SK-N-SH treated with all-trans-retinoic acid at 6 μM for 48 hours (cell line): ENCODE measurements around the gene GDF3.

Experiments
- ATAC-seq: fragments of 200-7000 bp; cut with Tn5 transposase; 3 replicates; pipeline ENCODE4 v1.9.1; 2020; ENCODE audit warnings: mild to moderate bottlenecking, moderate library complexity
- ARNTL ChIP-seq: fragments of 450-650 bp; formaldehyde crosslinking; IDR thresholded peaks from 2 replicates; pipeline ENCODE4 v1.5.0; 2020; ENCODE audit warnings: low read depth, mild to moderate bottlenecking, moderate library complexity, borderline replicate concordance
- BACH2 ChIP-seq: fragments of 250-450 bp; sonication (Bioruptor Pico); IDR thresholded peaks from 2 replicates; pipeline ENCODE4 v1.9.0; 2021; ENCODE audit warnings: mild to moderate bottlenecking, borderline replicate concordance
- CSDC2 ChIP-seq: fragments of 250-450 bp; sonication (Bioruptor Pico); IDR thresholded peaks from 2 replicates; pipeline ENCODE4 v1.5.0; 2020; ENCODE audit warnings: mild to moderate bottlenecking, moderate library complexity
- GLIS3 ChIP-seq: fragments of 250-450 bp; sonication (Bioruptor Pico); IDR thresholded peaks from 2 replicates; pipeline ENCODE4 v1.5.0; 2020; ENCODE audit warnings: mild to moderate bottlenecking, moderate library complexity
- ISL1 ChIP-seq: fragments of 250-450 bp; sonication (Bioruptor Pico); IDR thresholded peaks from 2 replicates; pipeline ENCODE4 v2.1.2; 2022; ENCODE audit warnings: mild to moderate bottlenecking, moderate library complexity
- OSR1 ChIP-seq: fragments of 250-450 bp; sonication (Bioruptor Pico); IDR thresholded peaks from 2 replicates; pipeline ENCODE4 v1.8.0; 2022; ENCODE audit warnings: moderate library complexity, mild to moderate bottlenecking, inconsistent platforms
- PPARA ChIP-seq: fragments of 250-450 bp; sonication (Bioruptor Pico); IDR thresholded peaks from 2 replicates; pipeline ENCODE4 v1.5.0; 2020; ENCODE audit warnings: mild to moderate bottlenecking, borderline replicate concordance
- RARB ChIP-seq: fragments of 250-450 bp; sonication (Bioruptor Pico); IDR thresholded peaks from 2 replicates; pipeline ENCODE4 v1.8.0; 2021; ENCODE audit warnings: mild to moderate bottlenecking, moderate library complexity
- TCF4 ChIP-seq: fragments of 250-450 bp; sonication (Bioruptor Pico); IDR thresholded peaks from 2 replicates; pipeline ENCODE4 v1.8.0; 2021; ENCODE audit warnings: mild to moderate bottlenecking, moderate library complexity, borderline replicate concordance
- TOX ChIP-seq: fragments of 250-450 bp; sonication (Bioruptor Pico); IDR thresholded peaks from 2 replicates; pipeline ENCODE4 v1.8.0; 2021; ENCODE audit warnings: mild to moderate bottlenecking, moderate library complexity, borderline replicate concordance
- ZC3H10 ChIP-seq: fragments of 250-450 bp; sonication (Bioruptor Pico); IDR thresholded peaks from 2 replicates; pipeline ENCODE4 v1.5.1; 2021; ENCODE audit warnings: mild to moderate bottlenecking, moderate library complexity
- ZFP30 ChIP-seq: fragments of 450-650 bp; formaldehyde crosslinking; IDR thresholded peaks from 2 replicates; pipeline ENCODE4 v1.5.0; 2022; ENCODE audit warnings: mild to moderate bottlenecking, moderate library complexity
- ZNF565 ChIP-seq: fragments of 450-650 bp; formaldehyde crosslinking; conservative IDR thresholded peaks from 2 replicates; pipeline ENCODE4 v1.5.0; 2020; ENCODE audit warnings: low read depth, mild to moderate bottlenecking, moderate library complexity
- ZNF8 ChIP-seq: fragments of 450-650 bp; formaldehyde crosslinking; IDR thresholded peaks from 2 replicates; pipeline ENCODE4 v1.5.0; 2020; ENCODE audit warnings: mild to moderate bottlenecking, moderate library complexity
- TF ChIP-seq, protein P1 (sequence below): fragments of 250-450 bp; sonication (Bioruptor Pico); IDR thresholded peaks from 2 replicates; pipeline ENCODE4 v1.5.0; 2020; ENCODE audit warnings: mild to moderate bottlenecking, moderate library complexity
- TF ChIP-seq, protein P2 (sequence below): fragments of 250-450 bp; sonication (Bioruptor Pico); IDR thresholded peaks from 2 replicates; pipeline ENCODE4 v1.5.1; 2020; ENCODE audit warnings: low read depth, mild to moderate bottlenecking, moderate library complexity
- TF ChIP-seq, protein P3 (sequence below): fragments of 250-450 bp; sonication (Bioruptor Pico); IDR thresholded peaks from 2 replicates; pipeline ENCODE4 v1.8.0; 2020; ENCODE audit warnings: mild to moderate bottlenecking, moderate library complexity, borderline replicate concordance
- TF ChIP-seq, protein P4 (sequence below): fragments of 250-450 bp; sonication (Bioruptor Pico); IDR thresholded peaks from 2 replicates; pipeline ENCODE4 v1.5.1; 2021; ENCODE audit warnings: mild to moderate bottlenecking, moderate library complexity
- TF ChIP-seq, protein P5 (sequence below): fragments of 250-450 bp; sonication (Bioruptor Pico); IDR thresholded peaks from 2 replicates; pipeline ENCODE4 v1.8.0; 2021; ENCODE audit warnings: low read depth, mild to moderate bottlenecking, moderate library complexity, borderline replicate concordance

Gene GDF3

DNA sequence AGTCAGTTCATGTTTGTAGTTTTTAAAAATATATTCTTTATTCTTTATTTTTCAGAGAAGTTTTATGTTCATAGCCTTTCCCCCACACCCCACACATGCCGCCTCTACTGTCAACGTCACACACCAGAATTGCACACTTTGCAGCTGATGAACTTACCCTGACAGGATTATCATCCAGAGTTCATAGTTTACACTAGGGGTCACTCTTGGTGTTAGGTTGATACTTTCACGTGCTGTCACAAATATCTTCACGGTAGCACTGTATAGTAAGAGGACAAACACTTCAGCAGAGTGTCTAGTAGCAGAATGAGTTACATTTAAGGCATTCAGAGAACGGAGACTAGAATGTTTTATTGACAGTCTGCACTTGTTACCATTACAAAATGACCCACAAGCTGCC lies 20.8 kb upstream of the GDF3 start:
- ATAC-seq: no peak
- TF ChIP-seq, protein P1, sequence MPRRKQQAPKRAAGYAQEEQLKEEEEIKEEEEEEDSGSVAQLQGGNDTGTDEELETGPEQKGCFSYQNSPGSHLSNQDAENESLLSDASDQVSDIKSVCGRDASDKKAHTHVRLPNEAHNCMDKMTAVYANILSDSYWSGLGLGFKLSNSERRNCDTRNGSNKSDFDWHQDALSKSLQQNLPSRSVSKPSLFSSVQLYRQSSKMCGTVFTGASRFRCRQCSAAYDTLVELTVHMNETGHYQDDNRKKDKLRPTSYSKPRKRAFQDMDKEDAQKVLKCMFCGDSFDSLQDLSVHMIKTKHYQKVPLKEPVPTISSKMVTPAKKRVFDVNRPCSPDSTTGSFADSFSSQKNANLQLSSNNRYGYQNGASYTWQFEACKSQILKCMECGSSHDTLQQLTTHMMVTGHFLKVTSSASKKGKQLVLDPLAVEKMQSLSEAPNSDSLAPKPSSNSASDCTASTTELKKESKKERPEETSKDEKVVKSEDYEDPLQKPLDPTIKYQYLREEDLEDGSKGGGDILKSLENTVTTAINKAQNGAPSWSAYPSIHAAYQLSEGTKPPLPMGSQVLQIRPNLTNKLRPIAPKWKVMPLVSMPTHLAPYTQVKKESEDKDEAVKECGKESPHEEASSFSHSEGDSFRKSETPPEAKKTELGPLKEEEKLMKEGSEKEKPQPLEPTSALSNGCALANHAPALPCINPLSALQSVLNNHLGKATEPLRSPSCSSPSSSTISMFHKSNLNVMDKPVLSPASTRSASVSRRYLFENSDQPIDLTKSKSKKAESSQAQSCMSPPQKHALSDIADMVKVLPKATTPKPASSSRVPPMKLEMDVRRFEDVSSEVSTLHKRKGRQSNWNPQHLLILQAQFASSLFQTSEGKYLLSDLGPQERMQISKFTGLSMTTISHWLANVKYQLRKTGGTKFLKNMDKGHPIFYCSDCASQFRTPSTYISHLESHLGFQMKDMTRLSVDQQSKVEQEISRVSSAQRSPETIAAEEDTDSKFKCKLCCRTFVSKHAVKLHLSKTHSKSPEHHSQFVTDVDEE: no peak
- TF ChIP-seq BACH2: no peak
- TF ChIP-seq ZNF565 (CRISPR knock-in tag): no peak
- TF ChIP-seq, protein P2, sequence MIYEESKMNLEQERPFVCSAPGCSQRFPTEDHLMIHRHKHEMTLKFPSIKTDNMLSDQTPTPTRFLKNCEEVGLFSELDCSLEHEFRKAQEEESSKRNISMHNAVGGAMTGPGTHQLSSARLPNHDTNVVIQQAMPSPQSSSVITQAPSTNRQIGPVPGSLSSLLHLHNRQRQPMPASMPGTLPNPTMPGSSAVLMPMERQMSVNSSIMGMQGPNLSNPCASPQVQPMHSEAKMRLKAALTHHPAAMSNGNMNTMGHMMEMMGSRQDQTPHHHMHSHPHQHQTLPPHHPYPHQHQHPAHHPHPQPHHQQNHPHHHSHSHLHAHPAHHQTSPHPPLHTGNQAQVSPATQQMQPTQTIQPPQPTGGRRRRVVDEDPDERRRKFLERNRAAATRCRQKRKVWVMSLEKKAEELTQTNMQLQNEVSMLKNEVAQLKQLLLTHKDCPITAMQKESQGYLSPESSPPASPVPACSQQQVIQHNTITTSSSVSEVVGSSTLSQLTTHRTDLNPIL (CRISPR knock-in tag): no peak
- no peak for TF ChIP-seq TOX (CRISPR knock-in tag)
- TF ChIP-seq, protein P3, sequence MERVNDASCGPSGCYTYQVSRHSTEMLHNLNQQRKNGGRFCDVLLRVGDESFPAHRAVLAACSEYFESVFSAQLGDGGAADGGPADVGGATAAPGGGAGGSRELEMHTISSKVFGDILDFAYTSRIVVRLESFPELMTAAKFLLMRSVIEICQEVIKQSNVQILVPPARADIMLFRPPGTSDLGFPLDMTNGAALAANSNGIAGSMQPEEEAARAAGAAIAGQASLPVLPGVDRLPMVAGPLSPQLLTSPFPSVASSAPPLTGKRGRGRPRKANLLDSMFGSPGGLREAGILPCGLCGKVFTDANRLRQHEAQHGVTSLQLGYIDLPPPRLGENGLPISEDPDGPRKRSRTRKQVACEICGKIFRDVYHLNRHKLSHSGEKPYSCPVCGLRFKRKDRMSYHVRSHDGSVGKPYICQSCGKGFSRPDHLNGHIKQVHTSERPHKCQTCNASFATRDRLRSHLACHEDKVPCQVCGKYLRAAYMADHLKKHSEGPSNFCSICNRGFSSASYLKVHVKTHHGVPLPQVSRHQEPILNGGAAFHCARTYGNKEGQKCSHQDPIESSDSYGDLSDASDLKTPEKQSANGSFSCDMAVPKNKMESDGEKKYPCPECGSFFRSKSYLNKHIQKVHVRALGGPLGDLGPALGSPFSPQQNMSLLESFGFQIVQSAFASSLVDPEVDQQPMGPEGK (CRISPR knock-in tag): no peak
- no peak for TF ChIP-seq ARNTL
- no peak for TF ChIP-seq CSDC2 (CRISPR knock-in tag)
- no peak for TF ChIP-seq GLIS3
- no peak for TF ChIP-seq TCF4 (CRISPR knock-in tag)
- no peak for TF ChIP-seq ISL1
- no peak for TF ChIP-seq OSR1
- TF ChIP-seq RARB: no peak
- no peak for TF ChIP-seq PPARA (CRISPR knock-in tag)
- no peak for TF ChIP-seq ZFP30 (CRISPR knock-in tag)
- TF ChIP-seq, protein P4, sequence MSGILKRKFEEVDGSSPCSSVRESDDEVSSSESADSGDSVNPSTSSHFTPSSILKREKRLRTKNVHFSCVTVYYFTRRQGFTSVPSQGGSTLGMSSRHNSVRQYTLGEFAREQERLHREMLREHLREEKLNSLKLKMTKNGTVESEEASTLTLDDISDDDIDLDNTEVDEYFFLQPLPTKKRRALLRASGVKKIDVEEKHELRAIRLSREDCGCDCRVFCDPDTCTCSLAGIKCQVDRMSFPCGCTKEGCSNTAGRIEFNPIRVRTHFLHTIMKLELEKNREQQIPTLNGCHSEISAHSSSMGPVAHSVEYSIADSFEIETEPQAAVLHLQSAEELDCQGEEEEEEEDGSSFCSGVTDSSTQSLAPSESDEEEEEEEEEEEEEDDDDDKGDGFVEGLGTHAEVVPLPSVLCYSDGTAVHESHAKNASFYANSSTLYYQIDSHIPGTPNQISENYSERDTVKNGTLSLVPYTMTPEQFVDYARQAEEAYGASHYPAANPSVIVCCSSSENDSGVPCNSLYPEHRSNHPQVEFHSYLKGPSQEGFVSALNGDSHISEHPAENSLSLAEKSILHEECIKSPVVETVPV (CRISPR knock-in tag): no peak

DNA sequence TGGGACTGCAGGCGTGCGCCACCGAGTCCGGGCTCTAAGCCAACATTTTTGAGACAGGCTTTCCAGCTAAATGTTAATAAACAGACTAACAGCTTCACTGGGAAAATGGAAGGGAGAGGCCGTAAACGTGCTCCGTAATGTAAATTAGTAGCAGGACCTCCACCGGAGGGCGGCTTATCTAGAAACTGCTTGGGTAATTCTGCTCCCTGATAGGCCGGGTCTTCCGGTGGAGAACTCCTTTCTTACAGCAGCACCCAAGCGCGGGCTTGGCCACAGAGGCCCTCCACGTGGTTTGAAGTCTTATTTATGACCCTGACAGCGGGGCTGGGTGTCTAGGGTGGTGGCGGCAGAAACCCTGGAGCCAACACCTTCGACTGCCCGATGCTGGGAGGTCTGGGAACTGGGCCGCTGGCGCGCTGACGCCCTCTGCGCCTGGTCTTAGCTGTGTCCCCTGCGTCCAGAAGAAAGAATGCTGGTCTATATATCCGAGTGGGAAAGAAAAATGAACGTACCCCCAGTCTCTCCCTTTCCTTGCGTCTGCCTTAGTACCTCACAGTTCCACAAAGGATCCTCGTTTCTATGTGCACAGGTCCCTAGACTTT lies 17.4 kb upstream of the GDF3 start:
- no peak for TF ChIP-seq ARNTL
- TF ChIP-seq, all 23 proteins: peak for 0
- no peak for ATAC-seq

DNA sequence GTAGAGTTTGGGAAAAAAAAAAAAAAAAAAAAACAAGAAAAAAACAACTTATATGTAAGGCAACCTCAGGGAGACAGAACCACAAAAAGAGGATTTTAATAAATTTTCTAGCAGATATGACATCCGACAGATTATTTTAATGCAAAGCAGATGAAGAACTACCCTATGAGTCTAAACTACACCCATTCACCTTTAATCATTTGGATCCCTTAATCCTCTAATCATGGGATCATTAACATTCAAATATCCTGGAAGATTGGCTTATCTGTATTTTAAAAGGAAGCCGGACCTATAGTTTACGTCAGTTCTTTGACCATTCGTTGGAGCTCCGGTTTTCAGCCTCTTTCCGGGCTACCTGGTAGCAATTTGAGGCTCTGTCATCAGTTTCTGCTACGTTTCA lies 15.6 kb upstream of the GDF3 start, which contains the start of gene DPPA3:
TSS of gene DPPA3 (plus strand) at position 301 of the 400 bp plus-strand sequence. CDS start 138 bp downstream, outside the sequence.
- TF ChIP-seq ZNF8 (CRISPR knock-in tag) (no peak), PPARA (CRISPR knock-in tag) (no peak), ZC3H10 (CRISPR knock-in tag) (no peak), CSDC2 (CRISPR knock-in tag) (no peak), BACH2 (no peak), ISL1 (no peak)
- TF ChIP-seq, protein P1: no peak
- TF ChIP-seq, protein P5, sequence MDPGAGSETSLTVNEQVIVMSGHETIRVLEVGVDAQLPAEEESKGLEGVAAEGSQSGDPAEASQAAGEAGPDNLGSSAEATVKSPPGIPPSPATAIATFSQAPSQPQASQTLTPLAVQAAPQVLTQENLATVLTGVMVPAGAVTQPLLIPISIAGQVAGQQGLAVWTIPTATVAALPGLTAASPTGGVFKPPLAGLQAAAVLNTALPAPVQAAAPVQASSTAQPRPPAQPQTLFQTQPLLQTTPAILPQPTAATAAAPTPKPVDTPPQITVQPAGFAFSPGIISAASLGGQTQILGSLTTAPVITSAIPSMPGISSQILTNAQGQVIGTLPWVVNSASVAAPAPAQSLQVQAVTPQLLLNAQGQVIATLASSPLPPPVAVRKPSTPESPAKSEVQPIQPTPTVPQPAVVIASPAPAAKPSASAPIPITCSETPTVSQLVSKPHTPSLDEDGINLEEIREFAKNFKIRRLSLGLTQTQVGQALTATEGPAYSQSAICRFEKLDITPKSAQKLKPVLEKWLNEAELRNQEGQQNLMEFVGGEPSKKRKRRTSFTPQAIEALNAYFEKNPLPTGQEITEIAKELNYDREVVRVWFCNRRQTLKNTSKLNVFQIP (CRISPR knock-in tag): no peak
- ATAC-seq: no peak
